H1 (cell line): Measurements from ENCODE around the gene DEPDC4. TPM values are rescaled to one million over a fixed set of nuclear protein-coding genes. Genes with fewer than 3 reads are reported as not detected.

ENCODE experiments used
- CTCF ChIA-PET: fragments of 300-600 bp; sonication (Branson Sonifier 250); formaldehyde crosslinking; loops from one replicate; lab custom pipeline; 2021; ENCODE audit not compliant: partially characterized antibody; lab: Charles Lee
- POLR2A ChIA-PET: fragments of 300-600 bp; sonication (Branson Sonifier 250); formaldehyde crosslinking; loops from one replicate; lab custom pipeline; 2021; ENCODE audit warnings: inconsistent platforms; ENCODE audit not compliant: partially characterized antibody; lab: Charles Lee
- DNase-seq, 2 experiments: peaks; one replicate each; pipeline versions ENCODE4 v3.0.0 to v3.0.0-alpha.2; 2010 to 2022; ENCODE audit warnings: low spot score in 2 of 2, low read depth in 1 of 2, mixed read lengths in 1 of 2
- FAIRE-seq: peaks from 2 replicates; lab custom pipeline; 2011; peaks lifted over from hg19 to GRCh38; lab: Jason Lieb, UNC
- H2AFZ ChIP-seq: 2 replicates; pipeline ENCODE4 v1.8.1; 2012; ENCODE audit warnings: low read length, inconsistent platforms
- H2AK5ac ChIP-seq: 2 replicates; pipeline ENCODE4 v1.6.1; 2013; ENCODE audit warnings: low read depth, low read length
- H2BK120ac ChIP-seq: replicated peaks from 2 replicates; pipeline ENCODE3; 2013; ENCODE audit warnings: low read depth, low read length, inconsistent platforms
- H2BK12ac ChIP-seq: 2 replicates; pipeline ENCODE4 v1.6.1; 2013; ENCODE audit warnings: low read depth, low read length
- H2BK15ac ChIP-seq: 2 replicates; pipeline ENCODE4 v1.6.1; 2013; ENCODE audit warnings: low read length
- H2BK20ac ChIP-seq: 2 replicates; pipeline ENCODE4 v1.6.1; 2013; ENCODE audit warnings: low read length
- H2BK5ac ChIP-seq: 2 replicates; pipeline ENCODE4 v1.6.1; 2013; ENCODE audit warnings: low read depth, low read length
- H3K14ac ChIP-seq: 2 replicates; pipeline ENCODE4 v1.6.1; 2013; ENCODE audit warnings: inconsistent platforms; ENCODE audit not compliant: insufficient read length
- H3K18ac ChIP-seq: 2 replicates; pipeline ENCODE4 v1.6.1; 2013; ENCODE audit warnings: low read length; ENCODE audit errors: extremely low read depth
- H3K23ac ChIP-seq: 2 replicates; pipeline ENCODE4 v1.6.1; 2013; ENCODE audit warnings: inconsistent platforms; ENCODE audit not compliant: insufficient read length
- H3K23me2 ChIP-seq: 2 replicates; pipeline ENCODE4 v1.6.1; 2013; ENCODE audit warnings: low read depth, low read length
- H3K27ac ChIP-seq: 2 replicates; pipeline ENCODE4 v1.6.1; 2011; ENCODE audit warnings: low read depth, low read length, inconsistent platforms
- H3K27me3 ChIP-seq, 4 experiments: replicated peaks in 1 of 4; 1 replicate in 1 of 4; 2 replicates in 3 of 4; pipeline versions ENCODE4 v1.6.1 to v1.8.1; 2011 to 2013; ENCODE audit warnings: low read length in 3 of 4, mild to moderate bottlenecking in 3 of 4, inconsistent platforms in 2 of 4, mixed read lengths in 2 of 4, moderate library complexity in 1 of 4; ENCODE audit not compliant: control insufficient read depth in 3 of 4, insufficient read depth in 3 of 4; ENCODE audit errors: extremely low read depth in 1 of 4
- H3K36me3 ChIP-seq, 4 experiments: 2 replicates each; pipeline versions ENCODE4 v1.6.1 to v1.8.1; 2011 to 2013; ENCODE audit warnings: mild to moderate bottlenecking in 4 of 4, low read length in 3 of 4, moderate library complexity in 2 of 4, control low read depth in 1 of 4, inconsistent platforms in 1 of 4; ENCODE audit not compliant: insufficient read depth in 4 of 4, control insufficient read depth in 2 of 4
- H3K4ac ChIP-seq: replicated peaks from 2 replicates; pipeline ENCODE3; 2013; ENCODE audit warnings: low read length, low read depth, mixed read lengths, inconsistent platforms; ENCODE audit not compliant: insufficient read length
- H3K4me1 ChIP-seq, 4 experiments: replicated peaks in 1 of 4; 1 replicate in 1 of 4; 2 replicates in 3 of 4; pipeline versions ENCODE4 v1.6.1 to v1.8.1; 2011 to 2013; ENCODE audit warnings: low read length in 3 of 4, inconsistent platforms in 2 of 4, mixed read lengths in 1 of 4; ENCODE audit not compliant: insufficient read depth in 4 of 4, control insufficient read depth in 3 of 4
- H3K4me2 ChIP-seq, 2 experiments: 2 replicates each; pipeline versions ENCODE4 v1.6.1 to v1.8.1; 2011 to 2013; ENCODE audit warnings: low read depth in 2 of 2, low read length in 2 of 2, control low read depth in 1 of 2, inconsistent platforms in 1 of 2, mild to moderate bottlenecking in 1 of 2; ENCODE audit not compliant: insufficient read depth in 1 of 2
- H3K4me3 ChIP-seq, 4 experiments: fragments of 200-600, 300-600 bp in 1 of 4; sonication (generic), shearing (Covaris generic), sonication (Bioruptor Twin) in 1 of 4; 2 replicates each; pipeline versions ENCODE4 v1.5.1 to v1.8.1; 2011 to 2016; ENCODE audit warnings: low read length in 4 of 4, low read depth in 3 of 4, control low read depth in 2 of 4, inconsistent platforms in 2 of 4, mild to moderate bottlenecking in 2 of 4, mixed read lengths in 1 of 4, moderate library complexity in 1 of 4; ENCODE audit not compliant: insufficient read depth in 2 of 4; ENCODE audit errors: extremely low read depth in 1 of 4
- H3K56ac ChIP-seq: replicated peaks from 2 replicates; pipeline ENCODE3; 2013; ENCODE audit warnings: low read depth, mild to moderate bottlenecking, mixed read lengths, low read length, inconsistent platforms; ENCODE audit not compliant: insufficient read length
- H3K79me1 ChIP-seq: 2 replicates; pipeline ENCODE4 v1.6.1; 2013; ENCODE audit warnings: low read depth, low read length, control low read depth
- H3K79me2 ChIP-seq, 2 experiments: 2 replicates each; pipeline versions ENCODE4 v1.6.1 to v1.8.1; 2012 to 2013; ENCODE audit warnings: low read length in 2 of 2, mild to moderate bottlenecking in 2 of 2, inconsistent platforms in 1 of 2; ENCODE audit not compliant: insufficient read depth in 2 of 2, control insufficient read depth in 1 of 2
- H3K9ac ChIP-seq, 4 experiments: replicated peaks in 1 of 4; 1 replicate in 1 of 4; 2 replicates in 3 of 4; pipeline versions ENCODE4 v1.6.1 to v1.8.1; 2011 to 2013; ENCODE audit warnings: low read depth in 3 of 4, low read length in 3 of 4, control low read depth in 2 of 4, mild to moderate bottlenecking in 2 of 4, moderate library complexity in 2 of 4, inconsistent platforms in 1 of 4; ENCODE audit errors: extremely low read depth in 1 of 4
- H3K9me3 ChIP-seq, 2 experiments: 2 replicates each; pipeline versions ENCODE4 v1.6.1 to v1.8.1; 2012 to 2013; ENCODE audit warnings: mild to moderate bottlenecking in 2 of 2, moderate library complexity in 2 of 2, control low read depth in 1 of 2, inconsistent platforms in 1 of 2, low read depth in 1 of 2, low read length in 1 of 2, mixed read lengths in 1 of 2; ENCODE audit not compliant: insufficient read depth in 2 of 2
- H4K20me1 ChIP-seq, 2 experiments: replicated peaks in 1 of 2; 2 replicates each; pipeline versions ENCODE3 to v1.8.1; 2011 to 2013; ENCODE audit warnings: inconsistent platforms in 2 of 2, low read length in 2 of 2, mild to moderate bottlenecking in 1 of 2; ENCODE audit not compliant: insufficient read depth in 2 of 2, control insufficient read depth in 1 of 2
- H4K5ac ChIP-seq: 2 replicates; pipeline ENCODE4 v1.6.1; 2013; ENCODE audit warnings: low read length, low read depth, mixed read lengths, inconsistent platforms; ENCODE audit not compliant: insufficient read length
- H4K8ac ChIP-seq: 2 replicates; pipeline ENCODE4 v1.8.0; 2013; ENCODE audit warnings: mild to moderate bottlenecking, moderate library complexity, low read length, inconsistent platforms; ENCODE audit not compliant: insufficient read depth; ENCODE audit errors: extremely low read depth
- H4K91ac ChIP-seq: replicated peaks from 2 replicates; pipeline ENCODE3; 2013; ENCODE audit warnings: low read length, mixed read lengths, inconsistent platforms; ENCODE audit not compliant: insufficient read length
- TAF1 ChIP-seq: IDR thresholded peaks from 2 replicates; pipeline ENCODE4 v1.6.1; 2011; ENCODE audit warnings: mild to moderate bottlenecking, low read depth, low read length
- WGBS, 2 experiments: shearing (Covaris generic) in 1 of 2; methylation state at CpG; one replicate each; pipeline versions ENCODE4 v1.1.6 to v1.1.7; 2013 to 2015; ENCODE audit warnings: low lambda C conversion rate in 2 of 2, mixed read lengths in 2 of 2, inconsistent platforms in 1 of 2, low coverage in 1 of 2, missing lambda C conversion rate in 1 of 2; ENCODE audit not compliant: insufficient replicate concordance in 2 of 2, insufficient coverage in 1 of 2, insufficient read length in 1 of 2; ENCODE audit errors: extremely low coverage in 1 of 2, missing lambda C conversion rate in 1 of 2; 5-methylcytosine and 5-hydroxymethylcytosine counted together
- polyA plus RNA-seq, 7 experiments: library from polyadenylated mRNA; depleted of rRNA in 3 of 7; stranded (reverse) in 5 of 7; unstranded in 2 of 7; fragments of >200 nt in 5 of 7; fragments of 200-250 nt in 2 of 7; gene quantifications; 1 replicate in 5 of 7; 2 replicates in 1 of 7; 4 replicates in 1 of 7; pipeline versions ENCODE4 v1.2.1 to v1.2.3, GENCODE V29; 2011 to 2013; ENCODE audit warnings: missing spikeins in 2 of 7, mixed read lengths in 2 of 7
- total RNA-seq: library from RNA; stranded (reverse); fragmentation: NEBNext Ultra II Directional; extraction: Animal tissue kit (Norgen Biotek cat#: 25700); gene quantifications from 2 replicates; pipeline ENCODE4 v1.2.1, GENCODE V29; 2021

Gene DEPDC4
- total and polyA plus RNA-seq, 2 of the 8 experiments (the other 6 are each of a cell fraction or from before 2014, with no cell fraction given), result 0.80 to 3.8 TPM

DNA sequence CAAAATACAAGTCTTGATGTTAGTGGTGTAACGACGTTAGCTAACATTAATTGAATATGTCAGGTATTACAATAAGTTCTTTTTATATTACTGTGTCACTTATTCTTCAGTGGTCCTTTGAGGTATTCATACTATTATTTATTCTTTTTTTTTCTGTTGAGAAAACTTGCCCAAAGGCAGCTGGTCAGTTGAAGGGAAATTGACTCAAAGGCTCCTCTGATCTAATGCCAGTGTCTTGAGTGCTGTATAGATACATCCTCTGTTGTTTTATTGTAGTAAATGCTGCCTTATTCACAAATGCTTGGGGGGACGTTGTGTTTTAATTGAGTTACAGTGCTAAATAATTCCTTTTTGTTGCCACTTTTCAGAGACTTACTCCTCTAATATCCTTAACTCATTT is 23.1 kb upstream of the DEPDC4 start:
- H3K23me2 ChIP-seq, result no peaks in the 10 kb centered on the region; the same call in 1 of the 2 replicates
- H3K27me3 ChIP-seq, result no peaks in the 10 kb centered on the region
- H3K4ac ChIP-seq, result no peak overlapping the region
- peaks cover 0 to 3% of the 10 kb centered on the region in 2 experiments; a peak in 2 of 4 replicates for H3K9me3 ChIP-seq
- no peak overlapping the region for H3K9ac ChIP-seq
- DNase-seq, result no peak
- H4K20me1 ChIP-seq, result no peaks in the 10 kb centered on the region
- POLR2A ChIA-PET, result no interaction called here
- H2BK5ac ChIP-seq, result no peak overlapping the region
- H2BK20ac ChIP-seq, result no peak overlapping the region
- no peaks in the 10 kb centered on the region for H3K4me1 ChIP-seq
- no peak for FAIRE-seq
- H3K23ac ChIP-seq, result no peak overlapping the region
- H3K56ac ChIP-seq, result no peak overlapping the region
- no peak overlapping the region for H2BK12ac ChIP-seq
- H3K14ac ChIP-seq, result no peak overlapping the region
- H3K79me1 ChIP-seq, result no peaks in the 10 kb centered on the region
- H3K27ac ChIP-seq, result no peak overlapping the region
- H3K36me3 ChIP-seq, result peaks cover 0 to 25% (median 9%) of the 10 kb centered on the region in 4 experiments; a peak in 4 of 8 replicates
- no peak overlapping the region for H2BK120ac ChIP-seq
- H2BK15ac ChIP-seq, result no peak overlapping the region
- H3K4me2 ChIP-seq, result no peak overlapping the region
- no peak overlapping the region for H3K18ac ChIP-seq
- no peak overlapping the region for H4K8ac ChIP-seq
- H3K4me3 ChIP-seq, result no peak overlapping the region
- CTCF ChIA-PET, result interaction anchor here (0.7 to 1.6 kb wide), 3 partner anchors 58 to 980 kb away, joined by 3 to 6 read pairs (median 3); no protein-coding TSS in a partner anchor
- H3K79me2 ChIP-seq, result no peaks in the 10 kb centered on the region
- H2AFZ ChIP-seq, result no peak overlapping the region
- no peak overlapping the region for H2AK5ac ChIP-seq
- no peak overlapping the region for H4K5ac ChIP-seq
- no peak overlapping the region for H4K91ac ChIP-seq
- 89% methylated on average over 3 of the region's 3 CpGs; no CpG with 5 or more reads in 1 of the 2 experiments for WGBS, 2 experiments
- TF ChIP-seq TAF1, result no peak
